HG02798 (cell line): ENCODE data around the gene GPD1L.

Experiments
- ATAC-seq: cut with Tn5 transposase; IDR thresholded peaks from one replicate; pipeline ENCODE4 v1.9.1; 2021; ENCODE audit warnings: mild to moderate bottlenecking; ENCODE audit not compliant: unreplicated experiment, poor library complexity

The GPD1L gene

DNA sequence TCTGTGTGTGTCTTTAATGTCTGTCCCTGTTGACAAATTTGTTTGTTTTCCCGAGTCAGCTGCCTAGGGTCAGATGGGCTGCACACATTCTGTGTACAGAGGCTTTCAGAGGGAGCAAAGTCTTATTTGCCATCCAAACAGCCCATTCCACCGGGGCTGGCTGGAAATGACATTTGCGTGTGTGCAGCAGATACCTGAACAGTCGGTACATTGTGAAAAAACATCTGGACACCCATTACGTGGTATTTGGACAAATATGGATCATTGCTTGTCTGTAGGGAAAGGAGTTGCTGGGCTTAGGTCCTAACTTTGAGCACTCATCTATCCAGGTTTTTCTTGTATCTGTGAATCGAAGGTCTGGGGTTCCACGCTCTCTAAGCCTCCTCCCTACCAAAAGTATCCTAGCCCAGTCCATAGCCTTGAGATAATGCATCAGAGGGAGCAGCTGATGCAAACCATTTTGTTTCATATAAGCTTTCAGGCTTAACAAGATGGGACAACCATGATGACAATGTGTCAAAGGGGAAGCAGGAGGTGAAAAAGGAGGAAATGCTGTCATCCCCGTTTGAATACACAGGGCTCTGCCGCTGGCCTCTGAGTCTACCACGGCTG, 109.9 kb downstream of the GPD1L start:
- ATAC-seq: no peak

DNA sequence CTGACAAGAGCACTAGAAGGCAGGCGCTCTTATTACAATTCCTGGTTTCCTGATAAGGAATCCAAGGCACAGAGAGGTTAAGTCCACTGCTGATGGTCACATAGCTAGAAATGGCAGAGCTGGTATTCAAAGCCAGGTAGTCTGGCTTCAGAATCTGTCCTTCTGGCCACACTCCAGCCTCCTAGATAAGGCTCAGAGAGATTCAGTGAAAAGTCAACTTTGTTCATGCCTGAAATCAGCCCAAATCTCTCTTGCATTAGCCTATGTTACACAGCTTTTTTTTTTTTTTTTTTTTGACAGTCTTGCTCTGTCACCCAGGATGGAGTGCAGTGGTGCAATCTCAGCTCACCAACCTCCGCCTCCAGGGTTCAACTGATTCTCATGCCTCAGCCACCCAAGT, 110.9 kb downstream of the GPD1L start:
- no peak for ATAC-seq
